GM12874 (cell line): ENCODE data around the gene RAC3.

Experiments used
- TF ChIP-seq, protein P1 (sequence below): IDR thresholded peaks from 2 replicates; pipeline ENCODE4 v1.5.1; 2011; ENCODE audit warnings: low read depth, mild to moderate bottlenecking, control low read depth, low read length, moderate library complexity; ENCODE audit not compliant: insufficient read depth

The RAC3 gene

DNA sequence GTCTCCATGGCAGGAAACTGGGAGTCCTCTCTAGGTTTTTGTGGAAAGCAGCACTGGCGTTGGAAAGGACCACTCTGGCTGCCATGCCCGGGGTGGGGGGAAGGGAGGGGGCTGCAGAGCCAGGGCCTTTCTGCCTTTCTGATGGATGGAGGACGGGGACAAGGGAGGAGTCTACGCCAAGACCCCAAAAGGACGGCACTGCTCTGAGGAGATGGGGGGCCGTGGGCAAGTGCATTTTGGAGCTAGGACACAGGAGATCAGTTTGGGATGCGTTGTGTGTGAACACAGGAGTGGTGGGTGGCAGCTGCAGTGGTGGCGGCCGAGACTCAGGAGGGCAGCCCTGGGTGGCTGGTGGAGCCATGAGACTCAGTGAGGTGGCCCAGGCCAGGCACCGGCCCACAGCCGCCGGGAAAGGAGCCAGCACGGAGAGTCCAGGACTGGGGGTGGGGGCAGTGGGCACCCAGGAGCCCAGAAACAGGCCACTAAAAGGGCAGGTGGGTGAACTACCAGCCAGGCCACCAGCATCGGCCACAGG is 10.8 kb upstream of the RAC3 start:
- TF ChIP-seq, protein P1, sequence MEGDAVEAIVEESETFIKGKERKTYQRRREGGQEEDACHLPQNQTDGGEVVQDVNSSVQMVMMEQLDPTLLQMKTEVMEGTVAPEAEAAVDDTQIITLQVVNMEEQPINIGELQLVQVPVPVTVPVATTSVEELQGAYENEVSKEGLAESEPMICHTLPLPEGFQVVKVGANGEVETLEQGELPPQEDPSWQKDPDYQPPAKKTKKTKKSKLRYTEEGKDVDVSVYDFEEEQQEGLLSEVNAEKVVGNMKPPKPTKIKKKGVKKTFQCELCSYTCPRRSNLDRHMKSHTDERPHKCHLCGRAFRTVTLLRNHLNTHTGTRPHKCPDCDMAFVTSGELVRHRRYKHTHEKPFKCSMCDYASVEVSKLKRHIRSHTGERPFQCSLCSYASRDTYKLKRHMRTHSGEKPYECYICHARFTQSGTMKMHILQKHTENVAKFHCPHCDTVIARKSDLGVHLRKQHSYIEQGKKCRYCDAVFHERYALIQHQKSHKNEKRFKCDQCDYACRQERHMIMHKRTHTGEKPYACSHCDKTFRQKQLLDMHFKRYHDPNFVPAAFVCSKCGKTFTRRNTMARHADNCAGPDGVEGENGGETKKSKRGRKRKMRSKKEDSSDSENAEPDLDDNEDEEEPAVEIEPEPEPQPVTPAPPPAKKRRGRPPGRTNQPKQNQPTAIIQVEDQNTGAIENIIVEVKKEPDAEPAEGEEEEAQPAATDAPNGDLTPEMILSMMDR: no peak

DNA sequence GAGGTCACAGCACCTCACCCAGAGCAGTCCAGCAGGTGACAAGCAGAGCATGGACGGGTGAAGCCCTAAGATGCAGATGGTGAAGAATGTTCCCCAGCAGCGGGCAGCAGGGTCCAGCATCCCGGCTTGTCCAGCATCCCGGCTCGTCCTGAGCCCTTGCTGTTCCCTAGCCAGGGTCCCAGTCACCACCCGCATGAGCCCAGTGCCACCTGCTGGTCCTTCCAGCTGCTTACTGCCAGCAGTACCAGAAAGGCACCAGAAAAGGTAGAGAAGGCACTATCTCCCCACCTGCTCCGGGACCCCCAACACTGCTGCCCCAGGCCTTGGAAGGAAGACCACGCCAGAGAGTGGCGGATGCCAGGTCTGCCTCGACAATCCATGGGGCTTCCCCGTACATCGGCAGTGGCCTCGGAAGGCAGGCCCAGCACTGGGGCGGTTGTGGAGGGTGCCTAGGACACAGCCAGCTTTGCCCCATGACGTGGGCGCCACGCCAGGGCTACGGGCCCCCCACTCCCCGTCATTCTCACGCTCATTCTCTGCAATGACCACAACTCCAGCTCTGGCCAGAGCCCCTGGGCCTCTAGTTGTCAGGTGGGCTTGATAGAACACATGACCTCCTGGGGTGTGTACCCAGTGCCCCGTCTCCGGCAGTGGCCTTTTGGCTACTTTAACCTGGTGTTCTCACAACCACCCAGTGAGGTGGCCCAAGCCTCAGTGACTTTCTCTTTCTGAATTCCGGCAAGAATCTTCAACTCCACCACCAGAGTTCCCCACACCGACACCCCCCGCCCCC is 10.2 kb upstream of the RAC3 start:
- TF ChIP-seq, protein P1: peak; percentile 60

DNA sequence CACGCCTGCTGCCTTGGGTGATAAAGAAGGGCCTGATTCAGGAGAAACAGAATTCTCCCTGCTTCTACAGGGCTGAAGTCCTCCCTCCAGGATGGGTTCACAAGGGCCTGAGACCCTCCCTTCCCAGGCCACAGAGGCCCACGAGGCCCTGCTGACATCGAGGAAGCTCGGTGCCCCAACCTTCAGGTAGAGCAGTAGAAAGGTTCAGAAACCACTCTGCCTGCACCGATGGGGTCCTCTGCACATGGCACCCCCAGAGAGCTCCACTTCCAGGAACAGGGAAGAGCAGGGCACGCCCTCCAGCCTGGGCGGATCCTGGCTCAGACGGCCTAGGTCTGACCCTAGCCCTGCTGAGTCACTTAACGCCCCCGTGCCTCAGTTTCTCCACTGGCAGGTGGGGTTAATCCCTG is 9.6 kb upstream of the RAC3 start:
- TF ChIP-seq, protein P1: no peak

DNA sequence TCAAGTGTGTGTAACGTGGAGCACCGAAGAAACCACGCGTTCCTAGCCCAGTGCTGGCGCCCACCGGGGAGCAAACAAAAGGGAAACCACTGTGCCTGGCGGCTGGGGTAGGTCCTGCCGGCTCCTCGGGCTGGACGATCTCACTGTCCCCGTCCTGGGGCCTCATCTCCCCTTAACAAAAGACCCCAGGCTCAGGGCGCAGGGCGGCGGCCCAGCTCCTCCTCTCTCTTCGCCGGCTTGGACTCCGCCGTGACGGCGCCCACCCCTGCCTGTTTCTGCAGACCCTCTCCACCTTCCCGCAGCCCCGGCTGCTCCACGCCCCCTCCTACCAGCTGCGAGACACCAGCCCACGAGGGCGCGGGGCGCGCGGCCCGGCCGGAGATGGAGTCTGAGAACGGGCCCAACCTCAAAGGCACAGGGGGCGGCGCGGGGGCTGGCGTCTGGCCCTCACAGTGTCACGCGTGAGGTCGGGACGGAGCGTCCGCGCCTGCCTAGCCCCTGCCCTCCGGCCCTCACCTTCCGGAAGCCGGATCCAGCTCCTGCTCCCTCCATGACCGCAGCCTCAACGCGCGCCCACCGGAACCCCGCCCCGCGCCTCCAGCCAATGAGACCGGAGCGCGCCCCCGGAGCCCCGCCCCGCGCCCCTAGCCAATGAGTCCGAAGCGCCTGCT is 9.0 kb upstream of the RAC3 start, which contains the start of gene CENPX:
Gene CENPX, minus strand, starts transcription at position 569 of the 671 bp plus-strand sequence. Its CDS starts 17 bp downstream, at position 552.
- TF ChIP-seq, protein P1: no peak

DNA sequence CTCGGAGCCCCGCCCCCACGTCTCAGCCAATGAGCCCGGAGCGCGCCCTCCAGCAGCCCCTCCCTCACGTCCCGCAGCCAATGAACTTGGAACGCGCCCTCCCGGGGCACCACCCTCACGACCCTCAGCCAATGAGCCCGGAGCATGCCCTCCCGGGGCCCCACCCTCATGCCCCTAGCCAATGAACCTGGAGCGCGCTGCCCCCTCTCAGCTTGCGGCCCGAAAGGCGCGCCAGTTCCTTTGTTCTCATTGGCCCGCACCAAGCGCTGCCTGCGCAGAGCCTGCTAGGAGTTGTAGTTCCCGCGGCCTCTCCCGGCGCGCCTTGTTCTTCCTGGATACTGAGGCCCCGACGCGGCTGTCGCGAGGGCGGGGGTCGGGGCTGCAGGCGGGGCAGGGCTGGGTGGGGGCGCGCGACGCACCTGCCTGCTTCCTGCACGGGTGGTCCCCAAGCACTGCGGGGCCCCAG is 8.5 kb upstream of the RAC3 start, which contains the start of gene LRRC45:
Gene LRRC45, plus strand, starts transcription at position 325 of the 466 bp plus-strand sequence. CDS start 339 bp downstream, outside the sequence.
- TF ChIP-seq, protein P1: no peak

DNA sequence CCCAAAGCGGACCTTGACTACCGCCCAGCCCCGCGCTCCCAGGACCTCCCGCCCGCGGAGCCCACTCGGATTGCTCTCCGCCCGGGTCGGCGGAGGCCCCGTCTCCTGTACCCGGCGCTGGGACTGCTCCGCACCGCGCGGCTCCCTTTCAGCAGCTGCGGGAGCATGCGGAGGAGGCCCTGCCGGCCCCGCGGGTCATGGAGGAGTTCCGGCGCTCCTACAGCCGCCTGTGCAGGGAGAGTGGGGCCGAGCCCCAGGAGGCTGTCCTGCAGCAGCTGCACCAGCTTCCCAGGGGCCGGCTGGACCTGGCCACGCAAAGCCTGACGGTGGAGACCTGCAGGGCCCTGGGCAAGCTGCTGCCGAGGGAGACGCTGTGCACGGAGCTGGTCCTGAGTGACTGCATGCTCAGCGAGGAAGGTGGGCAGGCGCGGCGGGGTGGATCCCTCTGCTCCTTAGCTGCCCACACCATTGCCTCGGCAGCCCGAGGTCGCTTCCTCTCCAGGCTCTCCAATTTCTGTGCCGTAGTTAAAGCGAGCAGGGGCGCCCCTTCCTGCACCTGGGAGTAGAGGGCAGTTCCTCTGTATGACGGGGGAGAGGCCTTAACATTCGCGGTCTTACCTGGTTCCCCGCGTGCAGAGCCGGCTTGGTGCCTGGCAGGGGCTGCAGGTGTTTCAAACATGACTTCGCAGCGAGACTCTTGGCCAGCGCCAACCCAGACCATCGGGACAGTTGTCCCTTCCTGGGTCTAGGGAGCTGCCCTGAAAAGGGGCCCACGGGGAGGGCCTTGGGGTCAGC is 7.8 kb upstream of the RAC3 start:
- TF ChIP-seq, protein P1: no peak
